GM06990 (cell line): ENCODE data around the gene ZNF729.
"Not testable (repeated sequence)": the region's sequence is repeated elsewhere in the genome, so short reads cannot be mapped to it uniquely, and the experiment has no call there.

ENCODE experiments used
- DNase-seq: peaks from one replicate; pipeline ENCODE4 v3.0.0-alpha.2; 2011; ENCODE audit not compliant: insufficient read length; ENCODE audit errors: extremely low read depth
- H3K27me3 ChIP-seq: replicated peaks from 2 replicates; pipeline ENCODE4 v1.6.0; 2011; ENCODE audit warnings: low read length; ENCODE audit not compliant: control insufficient read depth, insufficient read depth
- H3K36me3 ChIP-seq: 2 replicates; pipeline ENCODE4 v1.5.1; 2011; ENCODE audit warnings: low read length; ENCODE audit not compliant: control insufficient read depth, insufficient read depth
- H3K4me3 ChIP-seq: replicated peaks from 2 replicates; pipeline ENCODE4 v1.5.1; 2011; ENCODE audit warnings: low read depth, mild to moderate bottlenecking, control low read depth, low read length
- CTCF ChIP-seq: IDR thresholded peaks from 2 replicates; pipeline ENCODE4 v1.5.1; 2011; ENCODE audit warnings: low read length, control low read depth, mild to moderate bottlenecking, inconsistent platforms; ENCODE audit not compliant: insufficient read depth, poor library complexity, severe bottlenecking

ZNF729 gene

DNA sequence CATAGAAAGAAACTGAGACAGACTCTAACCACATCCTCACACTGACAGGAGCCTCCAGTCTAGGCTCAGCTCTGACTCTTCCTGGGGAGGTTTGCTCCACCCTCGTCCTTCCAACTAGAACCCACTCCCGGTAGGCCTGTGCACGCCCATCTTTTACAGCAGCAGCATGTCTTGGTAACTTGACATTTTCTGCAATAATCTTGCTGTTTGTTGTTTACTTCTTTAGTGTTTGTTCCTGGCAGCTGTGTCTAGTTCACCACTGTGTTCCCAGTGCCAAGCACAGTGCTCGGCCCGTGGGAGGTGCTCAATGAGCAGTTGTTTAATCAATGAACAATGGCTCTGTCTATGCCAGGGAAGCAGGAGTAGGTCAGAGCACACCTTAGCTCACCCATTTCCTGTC, 23.1 kb upstream of the ZNF729 start:
- TF ChIP-seq CTCF, result no peak
- DNase-seq, result no peak
- Histone ChIP-seq H3K4me3 (no peak overlapping the region), H3K27me3 (no peaks in the 10 kb centered on the region), H3K36me3 (no peaks in the 10 kb centered on the region)

- H3K36me3 ChIP-seq, H3K27me3 ChIP-seq, H3K4me3 ChIP-seq, DNase-seq: not testable (repeated sequence)
These were observed 35.3 kb downstream of the ZNF729 start for GRCh38 chr19:22321554-22321953.

- Histone ChIP-seq H3K27me3 (no peaks in the 10 kb centered on the region), H3K4me3 (no peak overlapping the region), H3K36me3 (no peaks in the 10 kb centered on the region)
- no peak for TF ChIP-seq CTCF
- DNase-seq, result no peak
These were observed 40.0 kb downstream of the ZNF729 start for GRCh38 chr19:22326219-22326618.

DNA sequence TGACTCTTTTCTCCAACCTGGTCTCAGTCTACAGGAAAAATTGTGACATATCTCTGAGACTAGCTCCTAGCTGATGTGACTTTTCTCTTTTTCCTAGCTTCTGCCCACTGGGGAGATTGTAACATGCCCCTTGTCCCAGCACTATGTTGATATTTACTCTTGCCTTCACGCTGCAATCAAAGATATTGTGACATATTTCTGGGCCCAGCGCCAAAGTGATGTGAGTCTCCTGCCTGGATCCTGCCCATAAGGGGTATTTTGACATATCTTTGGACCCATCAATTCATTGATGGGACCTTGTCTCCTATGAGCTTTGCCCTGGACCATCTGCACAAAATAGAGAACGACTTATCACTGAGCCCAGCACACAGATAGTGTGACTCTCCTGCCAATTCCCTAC, 41.1 kb downstream of the ZNF729 start:
- no peak for TF ChIP-seq CTCF
- H3K27me3 ChIP-seq, result no peaks in the 10 kb centered on the region
- no peaks in the 10 kb centered on the region for H3K36me3 ChIP-seq
- no peak for DNase-seq
- no peak overlapping the region for H3K4me3 ChIP-seq

GRCh38 chr19:22331521-22331920, 45.3 kb downstream of the ZNF729 start:
- H3K4me3 ChIP-seq, result no peak overlapping the region
- no peaks in the 10 kb centered on the region for H3K27me3 ChIP-seq
- no peaks in the 10 kb centered on the region for H3K36me3 ChIP-seq
- no peak for TF ChIP-seq CTCF
- no peak for DNase-seq

DNA sequence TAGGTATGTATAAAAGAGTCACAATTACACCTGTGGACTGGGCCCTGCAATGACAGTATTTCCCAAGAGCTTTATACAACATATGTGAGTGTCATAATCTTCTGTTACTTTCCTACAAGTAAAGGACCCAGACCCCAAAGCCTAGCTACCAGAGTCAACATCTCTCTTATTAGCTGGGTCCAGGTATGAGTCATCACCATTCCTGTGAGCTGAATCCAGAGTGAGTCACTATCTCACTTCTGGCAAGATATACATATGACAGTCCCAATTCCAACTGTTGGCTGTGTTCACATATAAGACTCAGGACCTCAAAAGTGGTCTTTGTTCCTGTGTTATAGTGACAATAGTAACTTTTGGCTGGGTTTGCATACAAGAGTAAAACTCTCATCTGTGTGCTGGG, 46.7 kb downstream of the ZNF729 start:
- TF ChIP-seq CTCF, result no peak
- Histone ChIP-seq H3K27me3 (no peaks in the 10 kb centered on the region), H3K36me3 (no peaks in the 10 kb centered on the region), H3K4me3 (no peak overlapping the region)
- DNase-seq, result no peak

DNA sequence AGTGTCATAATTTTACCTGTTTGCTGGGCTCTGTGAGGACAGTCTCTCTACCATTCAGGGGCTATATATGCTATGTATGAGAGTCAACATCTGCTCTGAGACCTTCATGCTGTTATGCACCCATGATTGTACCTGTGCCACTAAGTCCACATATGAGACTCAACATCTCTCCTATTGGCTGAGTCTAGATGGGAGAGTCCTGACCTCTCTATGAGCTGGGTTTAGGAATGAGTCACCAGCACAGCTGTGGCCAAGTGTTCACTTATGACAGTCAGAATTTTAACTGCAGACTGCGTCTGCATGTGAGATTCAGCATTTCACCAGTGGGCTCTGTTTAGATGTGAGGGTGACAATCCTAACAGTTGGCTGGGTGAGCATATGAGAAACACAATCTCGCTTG, 49.5 kb downstream of the ZNF729 start:
- DNase-seq, result no peak
- Histone ChIP-seq H3K27me3 (no peaks in the 10 kb centered on the region), H3K4me3 (no peak overlapping the region), H3K36me3 (no peaks in the 10 kb centered on the region)
- no peak for TF ChIP-seq CTCF
